ENCODE measurements around the gene LCORL. TPM values are rescaled to one million over a fixed set of nuclear protein-coding genes. Genes with fewer than 3 reads are reported as not detected.
"Not testable (repeated sequence)": the region's sequence is repeated elsewhere in the genome, so short reads cannot be mapped to it uniquely, and the experiment has no call there.

Gene LCORL
- 1 to 10 TPM; 6.6 to 7.7 TPM for total RNA-seq

DNA sequence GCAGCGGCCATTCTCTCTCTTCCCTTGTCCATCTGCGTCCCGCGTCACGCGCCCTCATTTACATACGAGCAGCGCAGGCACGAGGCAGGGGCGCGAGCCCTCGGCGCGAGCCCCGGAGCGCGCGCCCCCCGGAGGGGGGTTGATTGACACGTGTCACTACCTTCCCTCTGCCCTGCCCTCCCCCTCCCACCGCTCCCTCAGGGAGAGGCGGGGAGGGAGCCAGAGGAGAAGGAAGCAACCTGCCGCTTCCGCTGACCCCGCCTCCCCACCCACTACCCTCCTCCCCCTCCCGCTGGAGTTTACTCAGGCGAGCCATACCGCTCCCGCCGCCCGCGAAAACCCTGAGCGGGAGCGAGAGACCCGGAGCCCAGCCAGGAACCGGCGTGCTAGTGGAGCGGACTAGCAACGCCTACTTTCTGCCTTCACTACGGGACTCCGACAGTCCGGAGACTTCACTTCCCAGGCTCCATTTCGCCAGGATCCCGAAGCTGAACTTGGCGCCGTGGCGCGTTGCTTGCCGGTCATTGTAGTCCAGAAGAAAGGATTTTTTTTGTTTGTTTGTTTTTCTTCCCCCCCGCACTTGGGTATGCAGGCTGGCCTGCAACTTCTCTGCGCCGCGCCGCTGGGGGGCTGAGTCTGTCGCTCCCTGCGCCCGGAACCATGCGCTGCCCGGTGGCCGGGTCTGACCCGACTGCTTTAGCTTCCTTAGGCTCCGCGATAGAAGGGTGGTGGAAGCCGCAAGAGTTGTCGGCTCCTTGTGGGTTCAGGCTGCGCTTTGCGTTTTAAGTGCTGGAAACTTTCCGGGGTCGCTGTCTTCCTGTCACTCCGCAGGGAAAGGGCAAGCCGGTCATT, at the start of gene LCORL:
TSS of gene LCORL (minus strand) at position 36 of the 852 bp plus-strand sequence. CDS start at position 32, 4 bp downstream.
- POLR2A ChIA-PET = no interaction called here
- CTCF ChIA-PET = no interaction called here

DNA sequence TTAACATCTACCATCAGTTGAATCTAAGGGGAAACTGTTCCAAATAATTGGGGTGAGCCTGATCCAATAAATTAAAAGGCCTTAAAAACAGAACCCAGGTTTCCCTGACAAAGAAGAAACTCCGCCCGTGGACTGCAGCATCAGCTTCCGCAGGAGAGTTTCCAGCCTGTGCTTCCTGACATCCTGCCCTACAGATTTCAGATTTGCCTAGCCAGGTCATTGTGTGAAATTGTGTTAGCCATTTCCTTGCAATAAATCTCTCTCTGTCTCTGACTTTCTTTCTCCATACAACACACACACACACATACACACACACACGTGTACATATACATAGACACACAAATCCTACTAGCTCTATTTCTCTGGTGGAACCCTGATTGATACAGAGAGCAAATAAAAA, 48.3 kb upstream of the LCORL start:
- ChIA-PET CTCF (no interaction called here), POLR2A (no interaction called here)

DNA sequence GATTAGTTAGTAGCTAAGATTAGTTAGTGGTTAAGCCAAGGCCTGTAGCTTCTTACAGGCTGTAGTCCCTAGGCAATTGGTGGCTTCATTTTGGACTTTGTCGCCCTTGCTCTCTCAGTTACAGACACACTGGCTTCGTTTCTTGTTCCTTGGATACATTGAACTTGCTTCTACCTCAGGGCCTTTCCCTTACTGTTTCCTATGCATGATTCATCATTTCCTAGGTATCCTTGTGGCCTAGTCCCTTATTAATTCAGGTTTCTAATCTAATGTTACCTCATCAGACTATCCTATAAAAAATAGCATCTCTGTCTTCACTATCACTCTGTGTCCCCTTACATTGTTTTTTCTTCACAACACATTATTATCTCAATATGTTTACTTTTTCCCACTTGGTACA, 45.5 kb upstream of the LCORL start:
- POLR2A ChIA-PET = no interaction called here
- CTCF ChIA-PET = no interaction called here

- POLR2A ChIA-PET = no interaction called here
- CTCF ChIA-PET = no interaction called here
Observed at GRCh38 chr4:18063079-18063478, 41.5 kb upstream of the LCORL start.

DNA sequence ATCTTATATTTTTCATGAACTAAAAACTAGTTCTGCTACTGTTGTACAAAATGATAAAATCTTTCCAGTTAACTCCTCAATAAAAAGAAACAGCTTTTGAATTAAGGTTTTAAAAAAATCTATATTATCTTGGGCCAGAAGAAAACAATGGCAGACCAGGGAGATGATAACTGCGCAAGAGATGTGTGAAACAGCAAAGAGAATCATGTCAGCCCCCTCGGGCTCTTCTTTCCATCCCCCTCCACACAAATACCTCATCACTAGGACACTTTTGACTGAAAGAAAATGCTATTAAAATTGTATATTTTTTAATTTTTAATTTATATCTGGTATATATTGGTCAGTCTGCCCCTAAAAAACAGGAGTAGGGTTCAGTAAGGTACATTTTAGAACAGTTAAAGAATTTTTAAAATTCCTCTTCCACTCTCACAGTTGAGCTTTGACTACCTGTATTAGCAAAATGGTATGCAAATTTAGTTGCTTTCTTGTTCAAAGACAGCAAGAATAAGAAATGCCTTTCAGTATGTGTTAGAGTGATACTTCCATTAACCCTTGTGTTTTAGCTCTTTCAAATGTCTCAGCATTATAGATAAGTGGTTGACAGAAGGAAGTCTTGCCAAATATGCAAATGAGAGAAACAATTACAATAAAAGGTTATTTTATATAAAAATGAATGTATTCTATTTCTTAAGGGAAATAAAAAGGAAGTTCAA, 36.4 kb upstream of the LCORL start:
- CTCF ChIA-PET = no interaction called here
- POLR2A ChIA-PET = interaction anchor here (1.3 kb wide), 1 partner anchor 247 kb away, joined by 4 read pairs; the partner anchor contains the start of genes DCAF16 and NCAPG

DNA sequence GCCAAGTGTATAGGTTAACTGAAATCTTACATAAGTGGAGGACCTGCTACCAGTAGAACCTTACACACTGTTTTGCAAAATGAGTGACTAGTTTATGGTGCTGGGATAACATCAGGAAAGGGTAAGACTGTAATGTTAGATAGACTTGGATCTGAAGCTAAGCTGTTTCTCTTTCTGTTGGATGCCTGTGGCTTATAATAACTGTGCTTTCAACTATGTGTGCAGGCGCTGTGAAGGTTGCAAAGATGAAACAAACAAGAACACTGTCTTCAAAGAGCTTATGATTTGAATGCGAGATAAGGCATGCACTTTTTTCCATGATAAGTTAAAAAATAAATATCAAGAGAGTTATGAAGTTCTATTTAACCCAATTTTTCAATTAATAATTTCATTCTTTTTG, 34.5 kb upstream of the LCORL start:
- POLR2A ChIA-PET = no interaction called here
- CTCF ChIA-PET = no interaction called here

DNA sequence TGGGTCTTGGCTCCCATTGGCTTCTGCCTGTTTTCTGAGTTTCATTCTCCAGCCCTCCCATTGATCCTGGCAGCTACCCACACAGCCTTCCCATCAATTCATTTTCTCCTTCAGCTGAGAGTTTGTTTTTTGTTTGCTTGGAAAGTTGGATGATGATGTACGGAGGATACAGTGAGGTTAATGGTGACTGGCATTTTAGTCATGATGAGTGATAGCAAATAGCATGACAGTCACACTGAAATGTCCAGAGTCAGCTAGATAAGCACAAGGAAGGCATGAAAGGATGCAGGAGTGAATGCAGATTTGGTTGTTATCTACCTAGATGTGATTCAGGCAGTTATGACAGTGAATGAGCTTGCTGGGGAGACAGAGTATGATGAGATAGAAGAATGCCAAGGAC, 30.6 kb upstream of the LCORL start:
- CTCF ChIA-PET = no interaction called here
- POLR2A ChIA-PET = no interaction called here

DNA sequence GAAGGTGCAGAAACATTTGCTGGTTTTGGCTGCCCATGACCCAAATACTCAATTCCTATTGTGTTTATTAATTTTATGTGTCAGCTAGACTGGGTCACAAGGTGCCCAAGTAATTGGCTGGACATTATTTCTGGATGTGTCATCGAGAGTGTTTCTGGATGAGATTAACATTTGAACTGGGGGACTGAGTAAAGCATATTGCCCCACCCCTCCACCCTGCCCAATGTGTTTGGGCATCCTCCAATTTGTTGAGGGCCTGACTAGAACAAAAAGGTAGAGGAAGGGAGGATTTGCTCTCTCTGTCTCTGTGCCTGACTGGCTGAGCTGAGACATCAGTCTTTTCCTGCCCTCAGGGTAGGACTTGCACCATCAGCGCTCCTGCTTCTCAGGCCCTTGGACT, 29.7 kb upstream of the LCORL start:
- CTCF ChIA-PET = no interaction called here
- POLR2A ChIA-PET = no interaction called here

DNA sequence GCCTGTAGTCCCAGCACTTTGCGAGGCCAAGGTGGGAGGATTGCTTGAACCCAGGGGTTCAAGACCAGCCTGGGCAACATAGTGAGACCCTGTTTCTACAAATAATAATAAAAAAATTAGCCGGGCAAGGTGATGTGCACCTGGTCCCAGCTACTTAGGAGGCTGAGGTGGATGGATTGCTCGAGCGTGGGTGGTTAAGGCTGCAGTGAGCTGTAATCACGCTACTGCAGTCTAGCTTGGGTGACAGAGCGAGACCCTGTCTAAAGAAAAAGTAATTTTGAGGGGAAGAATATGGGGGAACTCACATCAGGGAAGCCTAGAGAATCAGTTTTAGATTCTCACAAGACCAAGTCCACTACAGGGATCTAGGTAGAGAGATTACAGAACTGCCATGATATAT, 28.9 kb upstream of the LCORL start:
- POLR2A ChIA-PET = no interaction called here
- CTCF ChIA-PET = no interaction called here

GRCh38 chr4:18049446-18049845, 27.9 kb upstream of the LCORL start:
- CTCF ChIA-PET = no interaction called here
- POLR2A ChIA-PET = no interaction called here

GRCh38 chr4:18042754-18043153, 21.2 kb upstream of the LCORL start:
- ChIA-PET POLR2A (no interaction called here), CTCF (no interaction called here)

- CTCF ChIA-PET = no interaction called here
- POLR2A ChIA-PET = no interaction called here
Observed at GRCh38 chr4:18042012-18042411, 20.5 kb upstream of the LCORL start.

- ChIA-PET CTCF (no interaction called here), POLR2A (no interaction called here)
Observed at GRCh38 chr4:18041114-18041513, 19.6 kb upstream of the LCORL start.

- ChIA-PET POLR2A (no interaction called here), CTCF (no interaction called here)
Observed at GRCh38 chr4:18039113-18039512, 17.6 kb upstream of the LCORL start.

DNA sequence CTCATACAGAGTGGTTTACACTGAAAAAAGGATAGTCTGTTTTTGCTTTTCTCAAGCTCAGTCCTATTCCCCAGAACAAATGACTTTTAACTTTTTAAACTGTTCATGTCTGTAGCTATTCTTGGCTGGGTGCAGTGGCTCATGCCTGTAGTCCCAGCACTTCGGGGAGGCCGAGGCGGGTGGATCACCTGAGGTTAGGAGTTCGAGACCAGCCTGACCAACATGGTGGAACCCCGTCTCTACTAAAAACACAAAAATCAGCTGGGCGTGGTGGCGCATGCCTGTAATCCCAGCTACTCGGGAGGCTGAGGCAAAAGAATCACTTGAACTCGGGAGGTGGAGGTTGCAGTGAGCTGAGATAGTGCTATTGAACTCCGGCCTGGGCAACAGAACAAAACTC, 14.8 kb upstream of the LCORL start:
- CTCF ChIA-PET, POLR2A ChIA-PET: not testable (repeated sequence)

DNA sequence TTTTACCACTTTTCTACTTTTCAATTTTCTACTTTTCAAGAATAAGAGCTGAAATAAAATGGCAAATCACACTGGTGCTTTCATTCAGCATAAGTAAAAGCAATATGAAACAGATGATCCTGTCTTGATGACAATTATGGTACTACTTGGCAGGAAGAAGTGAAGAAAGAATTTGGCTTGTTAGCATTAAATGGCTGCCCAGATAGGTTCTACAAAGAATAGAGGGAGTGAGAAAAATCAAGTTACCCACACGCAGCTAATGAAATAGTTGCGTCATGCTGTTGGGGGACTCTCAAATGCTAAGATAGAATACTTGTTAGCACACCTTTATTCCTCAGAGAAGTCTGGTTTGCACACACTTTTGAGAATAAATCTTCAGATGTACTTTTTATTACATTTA, 12.5 kb upstream of the LCORL start:
- CTCF ChIA-PET = no interaction called here
- POLR2A ChIA-PET = no interaction called here

GRCh38 chr4:18033111-18034085, 11.8 kb upstream of the LCORL start:
- ChIA-PET POLR2A (no interaction called here), CTCF (no interaction called here)

- CTCF ChIA-PET = no interaction called here
- POLR2A ChIA-PET = no interaction called here
Observed at GRCh38 chr4:18025288-18025687, 3.7 kb upstream of the LCORL start.

GRCh38 chr4:18022572-18023050, 1.1 kb upstream of the LCORL start:
- ChIA-PET POLR2A (no interaction called here), CTCF (no interaction called here)

GRCh38 chr4:18021470-18021719, 160 bp downstream of the LCORL start:
- ChIA-PET POLR2A (no interaction called here), CTCF (no interaction called here)
